Suprapubic skin (tissue), 4 donors: Measurements from ENCODE around the gene TRIL. TPM values are rescaled to one million over a fixed set of nuclear protein-coding genes. Genes with fewer than 3 reads are reported as not detected.

ENCODE experiments used
- DNase-seq, 2 donors: peaks; one replicate each; pipeline ENCODE4 v3.0.0-alpha.2; 2019; ENCODE audit warnings: low spot score in 2 of 2
- H3K27ac ChIP-seq: fragments of 200-600 bp; sonication (generic); one replicate; pipeline ENCODE4 v1.5.1; 2019
- H3K27me3 ChIP-seq: fragments of 200-600 bp; sonication (generic); one replicate; pipeline ENCODE4 v1.5.1; 2019
- H3K36me3 ChIP-seq: fragments of 200-600 bp; sonication (generic); one replicate; pipeline ENCODE4 v1.5.1; 2019
- H3K4me1 ChIP-seq: fragments of 200-600 bp; sonication (generic); one replicate; pipeline ENCODE4 v1.5.1; 2019
- H3K4me3 ChIP-seq: fragments of 200-600 bp; sonication (generic); one replicate; pipeline ENCODE4 v1.5.1; 2019; ENCODE audit warnings: mild to moderate bottlenecking
- H3K9me3 ChIP-seq: fragments of 200-600 bp; sonication (generic); one replicate; pipeline ENCODE4 v1.5.1; 2019
- CTCF ChIP-seq, 2 donors: fragments of 200-600 bp in 1 of 2; fragments of 450-650 bp in 1 of 2; sonication (generic) in 1 of 2; IDR thresholded peaks; one replicate each; pipeline ENCODE4 v1.5.1; 2016 to 2019; ENCODE audit warnings: antibody characterized with exemption in 2 of 2, mild to moderate bottlenecking in 1 of 2, moderate library complexity in 1 of 2
- EP300 ChIP-seq: sonication (generic); formaldehyde crosslinking; IDR thresholded peaks from one replicate; pipeline ENCODE4 v1.6.1; 2017; ENCODE audit warnings: antibody characterized with exemption
- POLR2A ChIP-seq, 2 donors: fragments of 450-650 bp; IDR thresholded peaks; one replicate each; pipeline ENCODE4 v1.6.1; 2017; ENCODE audit warnings: antibody characterized with exemption in 2 of 2, mild to moderate bottlenecking in 2 of 2, moderate library complexity in 2 of 2
- POLR2AphosphoS5 ChIP-seq, 3 donors: sonication (generic); formaldehyde crosslinking; IDR thresholded peaks; one replicate each; pipeline ENCODE4 v1.6.1; 2017; ENCODE audit warnings: antibody characterized with exemption in 3 of 3
- WGBS: methylation state at CpG from one replicate; pipeline ENCODE4 v1.1.5; 2018; 5-methylcytosine and 5-hydroxymethylcytosine counted together
- total RNA-seq, 4 donors: library from RNA; depleted of rRNA; stranded (reverse); fragments of >200 nt; gene quantifications; one replicate each; pipeline ENCODE4 v1.1.0, GENCODE V29; 2016

Gene TRIL
- total RNA-seq, 4 donors from 2014 or later: 1.4 to 6.0 (median 2.9) TPM

- Histone ChIP-seq H3K9me3 (peaks cover 6% of the 10 kb centered on the region), H3K27me3 (no peaks in the 10 kb centered on the region), H3K36me3 (no peaks in the 10 kb centered on the region), H3K27ac (no peak overlapping the region), H3K4me1 (no peaks in the 10 kb centered on the region), H3K4me3 (no peak overlapping the region)
- 98% methylated on average over 3 of the region's 3 CpGs for WGBS
- DNase-seq: no peak
- no peak for TF ChIP-seq POLR2A (IDR thresholded peaks at IDR 0.05)
- no peak for TF ChIP-seq CTCF (IDR thresholded peaks at IDR 0.05)
- TF ChIP-seq EP300: no peak
- no peak for TF ChIP-seq POLR2AphosphoS5 (IDR thresholded peaks at IDR 0.05)
Observed at GRCh38 chr7:28973591-28973990, 15.5 kb upstream of the TRIL start.

- H3K27ac ChIP-seq: no peak overlapping the region
- H3K4me3 ChIP-seq: no peak overlapping the region
- TF ChIP-seq CTCF (IDR thresholded peaks at IDR 0.05) (no peak), POLR2AphosphoS5 (IDR thresholded peaks at IDR 0.05) (no peak), EP300 (no peak), POLR2A (IDR thresholded peaks at IDR 0.05) (no peak)
- no peaks in the 10 kb centered on the region for H3K36me3 ChIP-seq
- no peak for DNase-seq
- WGBS: 76% methylated on average over 2 of the region's 2 CpGs
- H3K4me1 ChIP-seq: peaks cover 2% of the 10 kb centered on the region
- H3K9me3 ChIP-seq: no peaks in the 10 kb centered on the region
- H3K27me3 ChIP-seq: no peaks in the 10 kb centered on the region
Observed at GRCh38 chr7:28964056-28964455, 5.9 kb upstream of the TRIL start.

- Histone ChIP-seq H3K9me3 (no peaks in the 10 kb centered on the region), H3K4me1 (peaks cover 22% of the 10 kb centered on the region), H3K36me3 (no peaks in the 10 kb centered on the region), H3K4me3 (no peak overlapping the region), H3K27me3 (peaks cover 3% of the 10 kb centered on the region), H3K27ac (no peak overlapping the region)
- TF ChIP-seq EP300: no peak
- no peak for TF ChIP-seq POLR2AphosphoS5 (IDR thresholded peaks at IDR 0.05)
- no peak for TF ChIP-seq CTCF (IDR thresholded peaks at IDR 0.05)
- TF ChIP-seq POLR2A (IDR thresholded peaks at IDR 0.05): no peak
- 62% methylated on average over 5 of the region's 5 CpGs for WGBS
- no peak for DNase-seq
Observed at GRCh38 chr7:28961972-28962371, 3.8 kb upstream of the TRIL start.

- no peak overlapping the region for H3K4me3 ChIP-seq
- no peaks in the 10 kb centered on the region for H3K36me3 ChIP-seq
- H3K9me3 ChIP-seq: no peaks in the 10 kb centered on the region
- peaks cover 39% of the 10 kb centered on the region for H3K4me1 ChIP-seq
- peaks cover 13% of the 10 kb centered on the region for H3K27me3 ChIP-seq
- no peak for TF ChIP-seq EP300
- TF ChIP-seq POLR2A (IDR thresholded peaks at IDR 0.05): no peak
- no peak for TF ChIP-seq CTCF (IDR thresholded peaks at IDR 0.05)
- TF ChIP-seq POLR2AphosphoS5 (IDR thresholded peaks at IDR 0.05): no peak
- DNase-seq: no peak
- 70% methylated on average over 7 of the region's 7 CpGs for WGBS
- H3K27ac ChIP-seq: peak overlapping the region; percentile 4
Observed at GRCh38 chr7:28960071-28960840, 2.1 kb upstream of the TRIL start.

GRCh38 chr7:28958980-28959347, 834 bp upstream of the TRIL start:
- H3K27ac ChIP-seq: peak overlapping the region; percentile 66
- no peaks in the 10 kb centered on the region for H3K9me3 ChIP-seq
- no peaks in the 10 kb centered on the region for H3K36me3 ChIP-seq
- H3K27me3 ChIP-seq: peaks cover 13% of the 10 kb centered on the region
- no peak for DNase-seq
- WGBS: 44% methylated on average over 6 of the region's 6 CpGs
- no peak for TF ChIP-seq POLR2AphosphoS5 (IDR thresholded peaks at IDR 0.05)
- no peak for TF ChIP-seq CTCF (IDR thresholded peaks at IDR 0.05)
- TF ChIP-seq EP300: no peak
- no peak for TF ChIP-seq POLR2A (IDR thresholded peaks at IDR 0.05)
- peaks cover 39% of the 10 kb centered on the region for H3K4me1 ChIP-seq
- H3K4me3 ChIP-seq: peak overlapping the region; percentile 57
